ENCODE results near the gene CAMTA2. TPM values are rescaled to one million over a fixed set of nuclear protein-coding genes. Genes with fewer than 3 reads are reported as not detected.

The CAMTA2 gene
- 211 TPM for polyA plus RNA-seq (2012; ENCODE audit: insufficient read length, low read depth)

- TF ChIP-seq FOXP2 (optimal IDR thresholded peaks at IDR 0.05; ENCODE audit: borderline replicate concordance, extremely low read depth, extremely low read length, insufficient read depth) (peak; percentile 85), SIN3A (IDR thresholded peaks at IDR 0.05; ENCODE audit: borderline replicate concordance, insufficient read depth, low read length) (peak; percentile 45; the same call in 1 of the 2 replicates), TAF1 (IDR thresholded peaks at IDR 0.05; ENCODE audit: borderline replicate concordance, insufficient read depth, low read length) (peak; percentile 80), POLR2AphosphoS5 (IDR thresholded peaks at IDR 0.05; ENCODE audit: low read depth, low read length) (peak; percentile 86; the same call in 1 of the 2 replicates)
- TF ChIP-seq, protein P1, sequence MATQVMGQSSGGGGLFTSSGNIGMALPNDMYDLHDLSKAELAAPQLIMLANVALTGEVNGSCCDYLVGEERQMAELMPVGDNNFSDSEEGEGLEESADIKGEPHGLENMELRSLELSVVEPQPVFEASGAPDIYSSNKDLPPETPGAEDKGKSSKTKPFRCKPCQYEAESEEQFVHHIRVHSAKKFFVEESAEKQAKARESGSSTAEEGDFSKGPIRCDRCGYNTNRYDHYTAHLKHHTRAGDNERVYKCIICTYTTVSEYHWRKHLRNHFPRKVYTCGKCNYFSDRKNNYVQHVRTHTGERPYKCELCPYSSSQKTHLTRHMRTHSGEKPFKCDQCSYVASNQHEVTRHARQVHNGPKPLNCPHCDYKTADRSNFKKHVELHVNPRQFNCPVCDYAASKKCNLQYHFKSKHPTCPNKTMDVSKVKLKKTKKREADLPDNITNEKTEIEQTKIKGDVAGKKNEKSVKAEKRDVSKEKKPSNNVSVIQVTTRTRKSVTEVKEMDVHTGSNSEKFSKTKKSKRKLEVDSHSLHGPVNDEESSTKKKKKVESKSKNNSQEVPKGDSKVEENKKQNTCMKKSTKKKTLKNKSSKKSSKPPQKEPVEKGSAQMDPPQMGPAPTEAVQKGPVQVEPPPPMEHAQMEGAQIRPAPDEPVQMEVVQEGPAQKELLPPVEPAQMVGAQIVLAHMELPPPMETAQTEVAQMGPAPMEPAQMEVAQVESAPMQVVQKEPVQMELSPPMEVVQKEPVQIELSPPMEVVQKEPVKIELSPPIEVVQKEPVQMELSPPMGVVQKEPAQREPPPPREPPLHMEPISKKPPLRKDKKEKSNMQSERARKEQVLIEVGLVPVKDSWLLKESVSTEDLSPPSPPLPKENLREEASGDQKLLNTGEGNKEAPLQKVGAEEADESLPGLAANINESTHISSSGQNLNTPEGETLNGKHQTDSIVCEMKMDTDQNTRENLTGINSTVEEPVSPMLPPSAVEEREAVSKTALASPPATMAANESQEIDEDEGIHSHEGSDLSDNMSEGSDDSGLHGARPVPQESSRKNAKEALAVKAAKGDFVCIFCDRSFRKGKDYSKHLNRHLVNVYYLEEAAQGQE (IDR thresholded peaks at IDR 0.05; ENCODE audit: insufficient read depth in 1 of 2, low read depth in 2 of 2, low read length in 2 of 2) = 0 out of 4 replicates have a peak, but pooled peaks of 1 of the 2 experiments have one; percentile 36
Measured at GRCh38 chr17:4986951-4987766, at the start of gene CAMTA2. TSS of gene CAMTA2 (minus strand) at chr17:4987675. CDS start at chr17:4986222, 1,453 bp downstream.

GRCh38 chr17:5035315-5035714, 47.8 kb upstream of the CAMTA2 start, which contains the start of gene SLC52A1:
TSS of gene SLC52A1 (minus strand) at chr17:5035426. CDS start at chr17:5034606, 820 bp downstream.
- TF ChIP-seq POLR2AphosphoS5 (IDR thresholded peaks at IDR 0.05; ENCODE audit: low read depth, low read length) = no peak

DNA sequence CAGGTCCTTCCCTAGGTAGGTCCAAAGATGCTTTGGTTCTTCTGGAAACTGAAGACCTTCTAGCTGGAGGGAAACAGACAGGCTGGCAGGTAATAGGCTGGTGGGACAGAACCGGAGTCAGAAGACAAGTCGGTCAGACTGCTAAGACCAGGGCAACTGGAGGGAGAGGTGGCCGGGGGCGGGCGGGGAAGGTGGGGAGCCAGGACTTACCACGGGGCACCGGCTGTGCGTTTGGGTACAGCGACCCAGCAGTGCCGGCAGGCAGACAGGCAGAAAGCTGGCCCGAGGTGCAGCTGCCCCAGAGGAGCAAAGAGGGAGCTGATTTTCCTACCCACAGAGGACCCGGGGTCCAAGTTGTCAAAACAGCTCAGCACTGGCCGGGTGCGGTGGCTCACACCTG, 47.2 kb upstream of the CAMTA2 start:
- no peak for TF ChIP-seq SIN3A (IDR thresholded peaks at IDR 0.05; ENCODE audit: borderline replicate concordance, insufficient read depth, low read length)
- TF ChIP-seq, protein P1 (IDR thresholded peaks at IDR 0.05; ENCODE audit: insufficient read depth in 1 of 2, low read depth in 2 of 2, low read length in 2 of 2) = no peak
- no peak for TF ChIP-seq POLR2AphosphoS5 (IDR thresholded peaks at IDR 0.05; ENCODE audit: low read depth, low read length)
- TF ChIP-seq FOXP2 (optimal IDR thresholded peaks at IDR 0.05; ENCODE audit: borderline replicate concordance, extremely low read depth, extremely low read length, insufficient read depth) = no peak
- TF ChIP-seq TAF1 (IDR thresholded peaks at IDR 0.05; ENCODE audit: borderline replicate concordance, insufficient read depth, low read length) = no peak

DNA sequence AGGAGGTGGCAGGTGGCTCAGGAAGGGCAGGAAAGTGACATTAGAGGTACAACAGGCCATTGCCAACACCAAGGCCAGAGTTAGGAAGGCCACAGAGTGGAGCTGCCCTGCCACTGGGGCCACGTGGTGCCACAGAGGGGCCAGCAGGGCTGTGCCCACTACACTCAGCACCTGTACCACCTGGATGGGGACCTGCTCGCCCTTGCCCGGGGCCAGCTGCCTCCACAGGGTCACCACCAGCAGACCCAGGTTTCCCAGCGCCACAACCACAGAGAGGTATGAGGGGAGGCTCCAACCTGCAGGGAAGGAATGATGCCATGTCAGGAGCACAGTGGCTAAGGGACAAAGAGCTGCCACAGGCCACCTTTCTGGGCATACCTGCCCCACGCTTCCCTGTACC, 46.6 kb upstream of the CAMTA2 start:
- TF ChIP-seq POLR2AphosphoS5 (IDR thresholded peaks at IDR 0.05; ENCODE audit: low read depth, low read length) (no peak), SIN3A (IDR thresholded peaks at IDR 0.05; ENCODE audit: borderline replicate concordance, insufficient read depth, low read length) (no peak), FOXP2 (optimal IDR thresholded peaks at IDR 0.05; ENCODE audit: borderline replicate concordance, extremely low read depth, extremely low read length, insufficient read depth) (no peak), TAF1 (IDR thresholded peaks at IDR 0.05; ENCODE audit: borderline replicate concordance, insufficient read depth, low read length) (no peak)
- TF ChIP-seq, protein P1 (IDR thresholded peaks at IDR 0.05; ENCODE audit: insufficient read depth in 1 of 2, low read depth in 2 of 2, low read length in 2 of 2) = no peak

GRCh38 chr17:5033352-5034015, 46.0 kb upstream of the CAMTA2 start:
- TF ChIP-seq POLR2AphosphoS5 (IDR thresholded peaks at IDR 0.05; ENCODE audit: low read depth, low read length) (no peak), SIN3A (IDR thresholded peaks at IDR 0.05; ENCODE audit: borderline replicate concordance, insufficient read depth, low read length) (no peak), TAF1 (IDR thresholded peaks at IDR 0.05; ENCODE audit: borderline replicate concordance, insufficient read depth, low read length) (no peak), FOXP2 (optimal IDR thresholded peaks at IDR 0.05; ENCODE audit: borderline replicate concordance, extremely low read depth, extremely low read length, insufficient read depth) (no peak)
- TF ChIP-seq, protein P1 (IDR thresholded peaks at IDR 0.05; ENCODE audit: insufficient read depth in 1 of 2, low read depth in 2 of 2, low read length in 2 of 2) = no peak
